Transverse colon (tissue), 4 donors: Measurements from ENCODE around the gene SRXN1. TPM values are rescaled to one million over a fixed set of nuclear protein-coding genes. Genes with fewer than 3 reads are reported as not detected.

Experiments used
- DNase-seq: peaks from one replicate; pipeline ENCODE4 v3.0.0-alpha.2; 2019
- H3K27ac ChIP-seq, 4 donors: fragments of 200-600 bp; sonication (generic); 2 replicates each; pipeline ENCODE4 v1.5.1; 2016 to 2018; ENCODE audit warnings: inconsistent platforms in 4 of 4
- H3K27me3 ChIP-seq: fragments of 200-600 bp; sonication (generic); 2 replicates; pipeline ENCODE4 v1.5.1; 2017; ENCODE audit warnings: inconsistent platforms
- H3K36me3 ChIP-seq, 4 donors: fragments of 200-600 bp; sonication (generic); 2 replicates each; pipeline ENCODE4 v1.5.1; 2017 to 2019; ENCODE audit warnings: inconsistent platforms in 4 of 4
- H3K4me1 ChIP-seq, 4 donors: fragments of 200-600 bp; sonication (generic); 2 replicates each; pipeline ENCODE4 v1.5.1; 2017 to 2020; ENCODE audit warnings: inconsistent platforms in 4 of 4
- H3K4me3 ChIP-seq, 4 donors: fragments of 200-600 bp; sonication (generic); 1 replicate in 1 of 4; 2 replicates in 3 of 4; pipeline versions ENCODE4 v1.5.1 to v1.6.1; 2017 to 2019; ENCODE audit warnings: inconsistent platforms in 4 of 4
- H3K9me3 ChIP-seq, 2 donors: fragments of 200-600 bp; sonication (generic); 2 replicates each; pipeline ENCODE4 v1.5.1; 2017 to 2019; ENCODE audit warnings: inconsistent platforms in 2 of 2
- CTCF ChIP-seq, 5 experiments: fragments of 200-600 bp in 3 of 5; fragments of 450-650 bp in 2 of 5; sonication (generic) in 3 of 5; IDR thresholded peaks; 1 replicate in 2 of 5; 2 replicates in 3 of 5; pipeline ENCODE4 v1.5.1; 2016 to 2017; ENCODE audit warnings: antibody characterized with exemption in 5 of 5, inconsistent platforms in 3 of 5, mild to moderate bottlenecking in 2 of 5, moderate library complexity in 1 of 5
- EP300 ChIP-seq: sonication (generic); formaldehyde crosslinking; IDR thresholded peaks from one replicate; pipeline ENCODE4 v1.6.1; 2017; ENCODE audit warnings: antibody characterized with exemption, low read depth
- POLR2A ChIP-seq: fragments of 450-650 bp; IDR thresholded peaks from one replicate; pipeline ENCODE4 v1.6.1; 2016; ENCODE audit warnings: antibody characterized with exemption, mild to moderate bottlenecking, moderate library complexity
- POLR2AphosphoS5 ChIP-seq, 3 donors: sonication (generic); formaldehyde crosslinking; IDR thresholded peaks; one replicate each; pipeline ENCODE4 v1.6.1; 2016; ENCODE audit warnings: antibody characterized with exemption in 3 of 3
- WGBS, 2 donors: methylation state at CpG; one replicate each; pipeline ENCODE4 v1.1.5; 2018; ENCODE audit warnings: low coverage in 1 of 2; 5-methylcytosine and 5-hydroxymethylcytosine counted together
- in situ Hi-C, 4 donors: fragments of 200-750 bp; cut with MboI; loops; one replicate each; pipeline versions ENCODE4 v1.15.0 to v1.15.1; 2017; ENCODE audit warnings: low sequenced_read_pairs in 3 of 4, low pct_ligation_motif_present in 1 of 4, low pct_unique_long_range_greater_than_20kb in 1 of 4
- intact Hi-C: fragments of 100-400 bp; cut with DNase I; formaldehyde crosslinking; loops from one replicate; pipeline ENCODE4 v1.15.1; 2023; ENCODE audit warnings: low total_unique reads
- total RNA-seq, 4 donors: library from RNA; depleted of rRNA; stranded (reverse); fragments of >200 nt; gene quantifications; one replicate each; pipeline ENCODE4 v1.1.0, GENCODE V29; 2016

SRXN1 gene
- total RNA-seq, 4 donors from 2014 or later, result 8.6 to 43.0 (median 21.2) TPM

- TF ChIP-seq POLR2AphosphoS5 (IDR thresholded peaks at IDR 0.05), result no peak
- no peak for TF ChIP-seq CTCF (IDR thresholded peaks at IDR 0.05)
- no peak for TF ChIP-seq EP300
- no peak for TF ChIP-seq POLR2A
- intact Hi-C loops, result no loop called here
- H3K27me3 ChIP-seq, result peaks cover 8% of the 10 kb centered on the region
- no peak for DNase-seq
- no peaks in the 10 kb centered on the region for H3K36me3 ChIP-seq
- in situ Hi-C loops, result no loop called here
- H3K27ac ChIP-seq, result no peak overlapping the region
- 56 to 65% methylated on average over 8 to 14 of the region's 14 CpGs for WGBS, 2 donors
- H3K4me3 ChIP-seq, result no peak overlapping the region
- no peaks in the 10 kb centered on the region for H3K4me1 ChIP-seq
- H3K9me3 ChIP-seq, result no peaks in the 10 kb centered on the region
Observed at GRCh38 chr20:634148-634925, 18.7 kb downstream of the SRXN1 start.

- WGBS, 2 donors, result 42 to 45% methylated on average over 1 of the region's 1 CpG
- Histone ChIP-seq H3K4me1 (no peaks in the 10 kb centered on the region), H3K9me3 (no peaks in the 10 kb centered on the region), H3K4me3 (no peak overlapping the region), H3K27me3 (peaks cover 8% of the 10 kb centered on the region), H3K36me3 (no peaks in the 10 kb centered on the region), H3K27ac (no peak overlapping the region)
- intact Hi-C loops, result no loop called here
- DNase-seq, result no peak
- TF ChIP-seq POLR2AphosphoS5 (IDR thresholded peaks at IDR 0.05) (no peak), EP300 (no peak), CTCF (IDR thresholded peaks at IDR 0.05) (no peak), POLR2A (no peak)
- in situ Hi-C loops, result no loop called here
Observed at GRCh38 chr20:631101-631500, 21.9 kb downstream of the SRXN1 start.

- no peak for DNase-seq
- intact Hi-C loops (no loop called here), in situ Hi-C loops (no loop called here)
- no peak overlapping the region for H3K4me3 ChIP-seq
- TF ChIP-seq POLR2AphosphoS5 (IDR thresholded peaks at IDR 0.05) (no peak), CTCF (IDR thresholded peaks at IDR 0.05) (no peak), POLR2A (no peak), EP300 (no peak)
- H3K36me3 ChIP-seq, result no peaks in the 10 kb centered on the region
- H3K27ac ChIP-seq, result no peak overlapping the region
- H3K4me1 ChIP-seq, result no peaks in the 10 kb centered on the region
- 69% methylated on average over 2 of the region's 2 CpGs; no CpG with 5 or more reads in 1 of the 2 donors for WGBS, 2 donors
- no peaks in the 10 kb centered on the region for H3K9me3 ChIP-seq
- H3K27me3 ChIP-seq, result peaks cover 16% of the 10 kb centered on the region
Observed at GRCh38 chr20:626579-626978, 26.4 kb downstream of the SRXN1 start.

- Histone ChIP-seq H3K9me3 (no peaks in the 10 kb centered on the region), H3K4me1 (no peaks in the 10 kb centered on the region), H3K4me3 (no peak overlapping the region), H3K27ac (no peak overlapping the region), H3K27me3 (peaks cover 26% of the 10 kb centered on the region), H3K36me3 (no peaks in the 10 kb centered on the region)
- TF ChIP-seq CTCF (IDR thresholded peaks at IDR 0.05) (no peak), POLR2AphosphoS5 (IDR thresholded peaks at IDR 0.05) (no peak), POLR2A (no peak), EP300 (no peak)
- no peak for DNase-seq
- 87 to 100% methylated on average over 2 to 4 of the region's 4 CpGs for WGBS, 2 donors
- intact Hi-C loops, result no loop called here
- in situ Hi-C loops, result no loop called here
Observed at GRCh38 chr20:625360-625932, 27.6 kb downstream of the SRXN1 start.
